22Rv1 (cell line): ENCODE measurements around the gene ANKH.

Source experiments
- H3K27ac ChIP-seq: fragments of 450-650 bp; 2 replicates; pipeline ENCODE4 v1.5.1; 2017
- CTCF ChIP-seq: fragments of 450-650 bp; IDR thresholded peaks from 2 replicates; pipeline ENCODE4 v1.5.1; 2017; ENCODE audit warnings: mild to moderate bottlenecking
- ZFX ChIP-seq: fragments of 450-650 bp; IDR thresholded peaks from 2 replicates; pipeline ENCODE4 v1.6.1; 2017; ENCODE audit warnings: antibody characterized with exemption, borderline replicate concordance

ANKH gene

GRCh38 chr5:14679595-14679994, 192.0 kb downstream of the ANKH start:
- TF ChIP-seq ZFX: no peak
- no peak for TF ChIP-seq CTCF
- no peak overlapping the region for H3K27ac ChIP-seq

DNA sequence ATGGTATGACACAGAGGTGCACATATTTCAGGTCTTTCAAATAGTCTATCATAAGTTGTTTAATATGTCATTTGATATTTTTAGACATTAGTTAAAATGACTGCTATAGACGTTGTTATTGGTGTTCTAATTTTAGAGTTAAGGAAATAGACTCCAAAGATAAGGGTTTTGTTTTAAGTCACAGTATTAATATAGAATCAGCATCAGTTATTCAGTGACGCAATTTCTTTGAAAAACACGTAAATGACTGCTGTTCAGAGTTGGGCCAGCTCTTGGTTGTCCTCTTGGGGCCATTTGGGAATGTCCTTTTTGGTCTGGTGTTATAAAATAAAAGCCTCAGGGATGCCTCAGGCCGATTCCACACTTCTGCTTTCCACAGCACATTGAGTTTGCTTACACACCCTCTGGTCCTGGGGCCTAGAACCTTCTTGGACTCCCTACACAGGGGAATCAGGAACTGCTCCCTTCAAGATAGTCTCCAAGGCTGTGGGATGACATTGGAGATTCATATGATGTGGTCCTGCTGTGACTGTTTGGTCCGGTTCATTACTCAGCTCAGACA, 192.7 kb downstream of the ANKH start:
- TF ChIP-seq ZFX (no peak), CTCF (no peak)
- H3K27ac ChIP-seq: no peak overlapping the region

- no peak overlapping the region for H3K27ac ChIP-seq
- TF ChIP-seq CTCF (no peak), ZFX (no peak)
Measured at GRCh38 chr5:14676320-14676719, 195.3 kb downstream of the ANKH start.

DNA sequence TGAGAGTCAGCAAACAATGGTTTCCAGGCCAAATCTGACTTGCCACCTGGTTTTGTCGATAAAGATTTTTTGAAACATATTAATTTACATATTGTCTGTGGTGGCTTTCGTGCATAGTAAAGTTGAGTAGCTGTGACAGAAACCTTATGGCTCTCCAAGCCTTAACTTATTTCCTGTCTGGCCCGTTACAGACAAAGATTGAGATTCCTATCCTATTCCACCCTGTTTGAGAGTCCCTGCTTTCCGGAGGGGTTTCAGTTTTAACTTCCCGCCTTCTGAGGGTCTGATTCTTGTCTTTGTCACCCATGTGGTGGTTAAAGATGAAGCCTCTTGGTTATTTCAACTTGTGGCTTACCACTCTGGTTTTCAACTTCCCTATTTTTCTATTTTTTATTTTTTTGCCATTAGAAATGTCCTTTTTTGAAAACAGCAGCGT, 195.7 kb downstream of the ANKH start:
- TF ChIP-seq ZFX: no peak
- no peak for TF ChIP-seq CTCF
- H3K27ac ChIP-seq: no peak overlapping the region

DNA sequence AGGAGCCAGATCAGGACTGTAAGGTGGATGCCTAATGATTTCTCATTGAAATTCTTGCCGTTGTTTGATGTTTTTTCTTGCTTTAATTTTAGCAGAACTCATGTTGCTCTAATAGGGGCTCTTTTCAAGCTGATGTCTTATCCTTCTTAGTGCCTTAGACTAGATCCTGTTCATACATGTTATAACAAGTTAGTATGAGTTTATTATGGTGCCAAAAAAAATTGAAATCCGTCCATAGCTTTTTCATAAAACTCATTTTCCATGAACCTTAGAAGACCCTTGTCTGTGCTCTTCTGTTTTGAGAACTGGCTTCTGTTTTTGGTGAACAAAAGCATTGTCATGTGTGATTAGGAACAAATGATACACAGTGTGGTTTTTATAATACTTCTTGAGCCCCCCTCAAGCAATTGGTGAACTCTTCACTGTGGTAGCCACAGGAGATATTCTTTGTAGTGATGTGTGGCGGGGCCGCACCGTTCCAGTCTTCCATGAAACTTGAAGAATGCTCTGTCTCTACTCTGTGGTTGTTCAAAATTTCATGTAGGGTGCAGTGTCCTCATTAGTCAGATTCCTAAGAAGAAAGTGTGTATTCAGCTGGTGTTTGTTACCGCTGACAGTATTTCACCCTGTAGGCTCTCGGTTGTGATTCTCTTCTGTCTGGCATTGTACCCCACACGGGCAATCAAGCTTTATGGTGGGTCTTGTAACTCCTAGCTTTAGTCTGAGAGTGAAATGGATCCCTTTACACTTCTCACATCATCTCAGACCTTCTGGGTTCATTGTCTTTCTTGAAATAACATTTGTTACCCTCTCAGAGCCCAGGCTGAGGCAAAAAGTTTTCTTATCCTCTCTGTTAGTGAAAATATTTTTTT, 196.4 kb downstream of the ANKH start:
- no peak overlapping the region for H3K27ac ChIP-seq
- no peak for TF ChIP-seq CTCF
- TF ChIP-seq ZFX: no peak

DNA sequence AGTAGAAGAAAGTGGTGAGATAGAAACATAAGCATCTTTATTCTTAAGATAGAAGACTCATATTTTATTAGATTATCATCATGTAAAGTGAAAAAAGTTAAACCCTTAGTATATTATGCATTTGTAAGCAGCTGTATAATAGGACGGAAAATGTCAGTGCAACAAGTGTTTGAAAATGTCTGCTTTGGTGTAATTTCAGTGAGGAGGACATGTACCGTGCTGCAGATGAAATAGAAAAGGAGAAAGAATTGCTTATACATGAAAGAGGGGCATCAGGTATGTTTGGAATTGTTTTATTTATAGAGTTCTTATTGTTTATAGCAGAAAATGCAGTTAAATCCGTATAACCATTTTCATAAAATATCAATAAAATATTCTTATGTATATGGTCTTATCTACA, 198.1 kb downstream of the ANKH start:
- TF ChIP-seq ZFX (no peak), CTCF (no peak)
- H3K27ac ChIP-seq: no peak overlapping the region
